PC-3 (cell line): ENCODE results near the gene SLC51A.

Experiments used
- CTCF ChIP-seq: fragments of 300-600 bp; sonication (generic); conservative IDR thresholded peaks from 2 replicates; pipeline ENCODE4 v1.5.1; 2017; ENCODE audit warnings: antibody characterized with exemption, low read depth, mild to moderate bottlenecking, low read length
- EZH2 ChIP-seq: fragments of 300-600 bp; sonication (generic); IDR thresholded peaks from one replicate; pipeline ENCODE4 v1.6.1; 2017; ENCODE audit warnings: antibody characterized with exemption, mild to moderate bottlenecking, low read length; ENCODE audit not compliant: unreplicated experiment

GRCh38 chr3:196270499-196270898 lies 54.2 kb downstream of the SLC51A start:
- TF ChIP-seq CTCF (no peak), EZH2 (no peak)
